Endodermal cell (in vitro differentiated cells): ENCODE measurements around the gene ATP6V1C2. TPM values are rescaled to one million over a fixed set of nuclear protein-coding genes. Genes with fewer than 3 reads are reported as not detected.

Experiments
- DNase-seq: peaks from one replicate; pipeline ENCODE4 v3.0.0-alpha.2; 2017
- H3K27ac ChIP-seq: 2 replicates; pipeline ENCODE4 v1.5.1; 2013; ENCODE audit warnings: mild to moderate bottlenecking, low read depth, low read length, moderate library complexity
- H3K27me3 ChIP-seq: 2 replicates; pipeline ENCODE4 v1.6.1; 2013; ENCODE audit warnings: mild to moderate bottlenecking, low read length, moderate library complexity; ENCODE audit not compliant: insufficient read depth, control insufficient read depth, poor library complexity, severe bottlenecking
- H3K36me3 ChIP-seq: 2 replicates; pipeline ENCODE4 v1.7.0; 2013; ENCODE audit warnings: mild to moderate bottlenecking, low read length, moderate library complexity; ENCODE audit not compliant: control insufficient read depth, insufficient read depth
- H3K4me1 ChIP-seq: one replicate; pipeline ENCODE4 v1.7.0; 2013; ENCODE audit warnings: low read length; ENCODE audit not compliant: control insufficient read depth, insufficient read depth
- H3K4me3 ChIP-seq: 2 replicates; pipeline ENCODE4 v1.5.1; 2013; ENCODE audit warnings: mild to moderate bottlenecking, low read length, moderate library complexity
- H3K9ac ChIP-seq: 2 replicates; pipeline ENCODE4 v1.6.1; 2013; ENCODE audit warnings: mild to moderate bottlenecking, low read length, moderate library complexity; ENCODE audit not compliant: poor library complexity, severe bottlenecking; ENCODE audit errors: extremely low read depth
- H3K9me3 ChIP-seq: 2 replicates; pipeline ENCODE4 v1.6.1; 2013; ENCODE audit warnings: mild to moderate bottlenecking, low read length, moderate library complexity; ENCODE audit not compliant: control insufficient read depth
- H3K27ac Mint-ChIP-seq: 2 replicates; pipeline ENCODE4 v1.8.0; 2020; ENCODE audit warnings: mixed read lengths
- H3K27me3 Mint-ChIP-seq: 2 replicates; pipeline ENCODE4 v1.8.0; 2021; ENCODE audit warnings: mild to moderate bottlenecking, mixed read lengths; ENCODE audit not compliant: insufficient read depth
- H3K36me3 Mint-ChIP-seq: 2 replicates; pipeline ENCODE4 v1.8.0; 2020; ENCODE audit warnings: low read depth, mixed read lengths
- H3K4me1 Mint-ChIP-seq: 2 replicates; pipeline ENCODE4 v1.8.0; 2020; ENCODE audit warnings: mixed read lengths
- H3K4me3 Mint-ChIP-seq: 2 replicates; pipeline ENCODE4 v1.8.0; 2020; ENCODE audit warnings: mild to moderate bottlenecking, moderate library complexity, mixed read lengths
- H3K9me3 Mint-ChIP-seq: 2 replicates; pipeline ENCODE4 v1.8.0; 2020; ENCODE audit warnings: mild to moderate bottlenecking, mixed read lengths
- WGBS, 2 experiments: methylation state at CpG; one replicate each; pipeline versions ENCODE4 v1.1.5 to v1.1.7; 2013; ENCODE audit warnings: missing lambda C conversion rate in 2 of 2, mixed read lengths in 1 of 2; ENCODE audit not compliant: insufficient coverage in 1 of 2, insufficient read length in 1 of 2; 5-methylcytosine and 5-hydroxymethylcytosine counted together
- total RNA-seq, 2 donors: library from RNA; stranded (reverse); fragmentation: NEBNext Ultra II Directional in 1 of 2; extraction: Animal tissue kit (Norgen Biotek cat#: 25700) in 1 of 2; gene quantifications; 2 replicates in 1 of 2; 3 replicates in 1 of 2; pipeline ENCODE4 v1.2.1, GENCODE V29; 2021
- TF ChIP-seq, protein P1 (sequence below): fragments of 200-600 bp; sonication (generic); conservative IDR thresholded peaks from 2 replicates; pipeline ENCODE4 v1.5.0; 2021; ENCODE audit warnings: antibody characterized with exemption, mild to moderate bottlenecking

The ATP6V1C2 gene
- total RNA-seq, 2 donors from 2014 or later, result 0.26 to 0.73 TPM

DNA sequence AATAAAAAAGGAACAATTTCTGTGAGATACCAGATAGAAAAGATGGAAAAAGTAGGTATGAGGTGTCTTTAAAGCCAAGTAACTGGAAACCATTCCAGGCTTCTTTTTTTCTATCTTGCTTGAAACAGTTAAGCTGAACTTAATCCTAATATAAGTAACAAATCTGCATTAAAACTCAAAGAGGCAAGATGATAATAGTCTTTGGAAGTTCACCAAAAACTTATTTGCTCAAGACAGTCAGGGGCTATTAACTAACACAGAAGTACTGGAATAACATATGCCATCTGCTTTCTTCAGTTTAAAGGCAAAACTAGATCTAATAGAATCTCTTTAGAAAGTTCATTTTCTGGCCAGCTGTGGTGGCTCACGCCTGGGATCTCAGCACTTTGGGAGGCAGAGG lies 72.4 kb downstream of the ATP6V1C2 start:
- Mint-ChIP-seq H3K36me3 (peaks cover 89% of the 10 kb centered on the region), H3K4me3 (no peak overlapping the region), H3K27ac (no peak overlapping the region), H3K9me3 (no peaks in the 10 kb centered on the region), H3K4me1 (no peaks in the 10 kb centered on the region), H3K27me3 (no peaks in the 10 kb centered on the region)
- DNase-seq, result no peak
- Histone ChIP-seq H3K27ac (no peak overlapping the region), H3K27me3 (no peaks in the 10 kb centered on the region), H3K36me3 (peaks cover 94% of the 10 kb centered on the region), H3K9me3 (no peaks in the 10 kb centered on the region), H3K9ac (no peak overlapping the region), H3K4me1 (no peaks in the 10 kb centered on the region), H3K4me3 (no peak overlapping the region)
- TF ChIP-seq, protein P1, sequence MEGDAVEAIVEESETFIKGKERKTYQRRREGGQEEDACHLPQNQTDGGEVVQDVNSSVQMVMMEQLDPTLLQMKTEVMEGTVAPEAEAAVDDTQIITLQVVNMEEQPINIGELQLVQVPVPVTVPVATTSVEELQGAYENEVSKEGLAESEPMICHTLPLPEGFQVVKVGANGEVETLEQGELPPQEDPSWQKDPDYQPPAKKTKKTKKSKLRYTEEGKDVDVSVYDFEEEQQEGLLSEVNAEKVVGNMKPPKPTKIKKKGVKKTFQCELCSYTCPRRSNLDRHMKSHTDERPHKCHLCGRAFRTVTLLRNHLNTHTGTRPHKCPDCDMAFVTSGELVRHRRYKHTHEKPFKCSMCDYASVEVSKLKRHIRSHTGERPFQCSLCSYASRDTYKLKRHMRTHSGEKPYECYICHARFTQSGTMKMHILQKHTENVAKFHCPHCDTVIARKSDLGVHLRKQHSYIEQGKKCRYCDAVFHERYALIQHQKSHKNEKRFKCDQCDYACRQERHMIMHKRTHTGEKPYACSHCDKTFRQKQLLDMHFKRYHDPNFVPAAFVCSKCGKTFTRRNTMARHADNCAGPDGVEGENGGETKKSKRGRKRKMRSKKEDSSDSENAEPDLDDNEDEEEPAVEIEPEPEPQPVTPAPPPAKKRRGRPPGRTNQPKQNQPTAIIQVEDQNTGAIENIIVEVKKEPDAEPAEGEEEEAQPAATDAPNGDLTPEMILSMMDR, result no peak
- 90 to 100% methylated on average over 1 of the region's 1 CpG for WGBS, 2 experiments

DNA sequence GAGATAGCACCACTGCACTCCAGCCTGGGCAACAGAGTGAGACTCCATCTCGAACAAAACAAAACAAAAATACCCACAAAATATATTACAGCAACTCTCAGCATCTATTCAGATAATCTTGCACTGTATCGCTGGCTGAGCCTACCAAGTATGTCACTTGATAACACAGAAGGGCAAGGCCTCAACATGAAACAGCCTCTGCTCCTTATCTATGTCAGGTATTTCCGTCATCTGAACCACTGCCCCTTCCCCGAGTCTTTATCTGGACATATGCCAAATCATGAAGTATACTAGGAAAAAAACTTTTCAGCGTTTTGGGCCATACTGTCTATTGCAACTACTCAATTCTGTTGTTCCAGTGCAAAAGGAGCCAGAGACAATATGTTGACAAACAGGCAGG lies 73.4 kb downstream of the ATP6V1C2 start:
- Histone ChIP-seq H3K9me3 (no peaks in the 10 kb centered on the region), H3K27ac (no peak overlapping the region), H3K4me1 (no peaks in the 10 kb centered on the region), H3K4me3 (no peak overlapping the region), H3K27me3 (no peaks in the 10 kb centered on the region), H3K36me3 (peaks cover 94% of the 10 kb centered on the region), H3K9ac (no peak overlapping the region)
- Mint-ChIP-seq H3K4me3 (no peak overlapping the region), H3K27me3 (no peaks in the 10 kb centered on the region), H3K27ac (no peak overlapping the region), H3K9me3 (no peaks in the 10 kb centered on the region), H3K36me3 (peaks cover 85% of the 10 kb centered on the region), H3K4me1 (no peaks in the 10 kb centered on the region)
- WGBS, 2 experiments, result 96 to 97% methylated on average over 4 to 5 of the region's 5 CpGs
- DNase-seq, result peak; percentile 5
- TF ChIP-seq, protein P1, result no peak

DNA sequence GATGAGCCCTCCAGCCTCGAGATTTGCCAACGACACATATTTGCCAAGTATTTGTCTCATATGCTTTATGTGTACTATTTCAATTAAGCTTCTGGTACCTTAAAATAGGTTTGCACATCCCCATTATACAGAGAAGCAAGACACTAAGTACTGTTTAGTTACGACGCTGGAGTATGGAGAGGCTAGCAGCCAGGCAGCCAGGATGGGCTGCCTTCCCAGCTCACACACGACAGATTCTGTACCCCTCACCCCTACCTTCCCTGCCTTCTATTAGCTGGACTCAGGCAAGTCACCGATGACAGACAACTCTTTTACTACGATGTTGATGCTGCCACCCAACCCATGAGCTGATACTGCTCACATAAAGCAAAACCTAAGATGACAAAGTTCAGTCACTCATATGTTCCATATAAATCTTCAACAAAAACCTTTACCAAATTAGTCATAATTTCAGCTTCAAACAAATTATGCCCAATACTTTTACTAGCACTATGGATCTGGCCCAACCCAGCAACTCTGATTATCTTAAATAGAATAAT lies 74.1 kb downstream of the ATP6V1C2 start:
- Histone ChIP-seq H3K4me3 (no peak overlapping the region), H3K4me1 (no peaks in the 10 kb centered on the region), H3K36me3 (peaks cover 94% of the 10 kb centered on the region), H3K9me3 (no peaks in the 10 kb centered on the region), H3K27me3 (no peaks in the 10 kb centered on the region), H3K9ac (no peak overlapping the region), H3K27ac (no peak overlapping the region)
- H3K36me3 Mint-ChIP-seq, result peaks cover 80% of the 10 kb centered on the region
- no peaks in the 10 kb centered on the region for H3K27me3 Mint-ChIP-seq
- H3K4me3 Mint-ChIP-seq, result no peak overlapping the region
- DNase-seq, result no peak
- H3K9me3 Mint-ChIP-seq, result no peaks in the 10 kb centered on the region
- TF ChIP-seq, protein P1, result no peak
- no peak overlapping the region for H3K27ac Mint-ChIP-seq
- no peaks in the 10 kb centered on the region for H3K4me1 Mint-ChIP-seq
- WGBS, 2 experiments, result 74 to 83% methylated on average over 6 to 7 of the region's 7 CpGs
